Type B pancreatic cell (in vitro differentiated cells): ENCODE results near the gene CD55. TPM values are rescaled to one million over a fixed set of nuclear protein-coding genes. Genes with fewer than 3 reads are reported as not detected.

Experiments
- DNase-seq: peaks from one replicate; pipeline ENCODE4 v3.0.0; 2021; ENCODE audit warnings: mixed read lengths; ENCODE audit not compliant: unreplicated experiment; ENCODE audit errors: extremely low spot score
- H3K27ac Mint-ChIP-seq: 2 replicates; pipeline ENCODE4 v1.8.0; 2021; ENCODE audit warnings: mild to moderate bottlenecking, mixed read lengths
- H3K27me3 Mint-ChIP-seq: 2 replicates; pipeline ENCODE4 v1.8.0; 2021; ENCODE audit warnings: mixed read lengths
- H3K36me3 Mint-ChIP-seq: 2 replicates; pipeline ENCODE4 v1.8.0; 2021; ENCODE audit warnings: mixed read lengths
- H3K4me1 Mint-ChIP-seq: one replicate; pipeline ENCODE4 v1.8.0; 2021; ENCODE audit warnings: mixed read lengths; ENCODE audit not compliant: unreplicated experiment
- H3K4me3 Mint-ChIP-seq: 2 replicates; pipeline ENCODE4 v1.8.0; 2021; ENCODE audit warnings: mild to moderate bottlenecking, mixed read lengths
- H3K9me3 Mint-ChIP-seq: 2 replicates; pipeline ENCODE4 v1.8.0; 2021; ENCODE audit warnings: mixed read lengths
- total RNA-seq: library from RNA; stranded (reverse); gene quantifications from 2 replicates; pipeline ENCODE4 v1.2.1, GENCODE V29; 2021; ENCODE audit warnings: low replicate concordance
- TF ChIP-seq, protein P1 (sequence below): fragments of 200-600 bp; sonication (generic); conservative IDR thresholded peaks from 2 replicates; pipeline ENCODE4 v1.5.0; 2021; ENCODE audit warnings: antibody characterized with exemption, mild to moderate bottlenecking

CD55 gene
- total RNA-seq, 1 donor from 2014 or later = 60.0 TPM

DNA sequence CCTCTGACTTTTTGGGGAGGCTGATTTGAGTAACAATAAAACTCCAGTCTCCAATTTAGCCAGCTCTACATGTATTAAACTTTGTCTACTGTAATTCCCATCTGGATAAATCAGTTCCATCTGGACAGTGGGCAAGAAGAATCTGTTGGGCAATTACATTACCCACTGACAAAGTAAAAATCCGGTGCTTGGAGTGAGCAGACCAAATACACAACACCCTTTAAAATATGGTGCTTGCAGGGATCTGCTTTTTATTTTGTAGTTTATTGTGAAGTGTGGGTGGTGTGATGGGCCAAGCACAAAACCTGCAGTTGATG, 8.9 kb upstream of the CD55 start:
- H3K9me3 Mint-ChIP-seq = no peaks in the 10 kb centered on the region
- H3K4me3 Mint-ChIP-seq = no peak overlapping the region
- H3K27ac Mint-ChIP-seq = no peak overlapping the region
- H3K36me3 Mint-ChIP-seq = no peaks in the 10 kb centered on the region
- no peak for DNase-seq
- TF ChIP-seq, protein P1, sequence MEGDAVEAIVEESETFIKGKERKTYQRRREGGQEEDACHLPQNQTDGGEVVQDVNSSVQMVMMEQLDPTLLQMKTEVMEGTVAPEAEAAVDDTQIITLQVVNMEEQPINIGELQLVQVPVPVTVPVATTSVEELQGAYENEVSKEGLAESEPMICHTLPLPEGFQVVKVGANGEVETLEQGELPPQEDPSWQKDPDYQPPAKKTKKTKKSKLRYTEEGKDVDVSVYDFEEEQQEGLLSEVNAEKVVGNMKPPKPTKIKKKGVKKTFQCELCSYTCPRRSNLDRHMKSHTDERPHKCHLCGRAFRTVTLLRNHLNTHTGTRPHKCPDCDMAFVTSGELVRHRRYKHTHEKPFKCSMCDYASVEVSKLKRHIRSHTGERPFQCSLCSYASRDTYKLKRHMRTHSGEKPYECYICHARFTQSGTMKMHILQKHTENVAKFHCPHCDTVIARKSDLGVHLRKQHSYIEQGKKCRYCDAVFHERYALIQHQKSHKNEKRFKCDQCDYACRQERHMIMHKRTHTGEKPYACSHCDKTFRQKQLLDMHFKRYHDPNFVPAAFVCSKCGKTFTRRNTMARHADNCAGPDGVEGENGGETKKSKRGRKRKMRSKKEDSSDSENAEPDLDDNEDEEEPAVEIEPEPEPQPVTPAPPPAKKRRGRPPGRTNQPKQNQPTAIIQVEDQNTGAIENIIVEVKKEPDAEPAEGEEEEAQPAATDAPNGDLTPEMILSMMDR = no peak
- no peaks in the 10 kb centered on the region for H3K27me3 Mint-ChIP-seq
- peaks cover 10% of the 10 kb centered on the region for H3K4me1 Mint-ChIP-seq

DNA sequence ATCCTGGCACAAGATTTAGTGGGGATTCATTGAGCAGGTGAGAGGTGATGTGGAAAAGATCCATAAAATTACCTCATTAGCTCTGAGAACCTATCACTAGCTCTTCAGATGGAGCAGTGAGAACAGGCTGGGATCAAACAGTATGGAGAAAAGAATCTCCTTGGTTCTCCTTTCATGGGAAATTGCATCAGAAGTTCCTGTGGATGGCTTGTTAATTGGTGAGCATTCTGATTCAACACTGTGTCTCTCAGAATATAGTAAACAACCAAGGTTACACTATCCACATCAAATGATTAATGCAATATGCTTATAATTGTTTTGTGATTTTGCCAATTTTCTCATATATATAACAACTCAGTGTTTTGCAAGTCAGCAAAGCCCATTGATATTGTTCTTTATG, 8.3 kb upstream of the CD55 start:
- Mint-ChIP-seq H3K36me3 (no peaks in the 10 kb centered on the region), H3K4me3 (no peak overlapping the region), H3K9me3 (no peaks in the 10 kb centered on the region), H3K27ac (no peak overlapping the region), H3K27me3 (no peaks in the 10 kb centered on the region), H3K4me1 (peaks cover 10% of the 10 kb centered on the region)
- no peak for DNase-seq
- TF ChIP-seq, protein P1 = no peak

DNA sequence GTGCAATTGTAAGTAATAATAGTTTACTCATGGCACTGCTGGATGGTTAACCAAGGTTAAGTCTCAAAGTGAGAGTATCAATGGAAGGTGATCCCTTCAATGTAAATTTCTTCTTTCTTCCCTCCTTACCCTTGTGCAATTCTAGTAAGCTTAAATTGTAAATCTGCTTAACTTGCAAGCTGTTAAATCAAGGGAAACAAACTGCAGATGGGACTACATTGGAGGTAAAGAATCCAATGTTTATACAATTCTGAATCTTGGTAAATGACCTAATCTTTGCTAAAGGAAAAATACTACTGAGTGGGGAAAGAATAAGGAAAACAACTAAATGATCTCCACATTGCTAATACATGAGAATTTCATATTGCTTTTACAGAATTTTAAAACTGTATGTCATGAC, 6.7 kb upstream of the CD55 start:
- TF ChIP-seq, protein P1 = no peak

DNA sequence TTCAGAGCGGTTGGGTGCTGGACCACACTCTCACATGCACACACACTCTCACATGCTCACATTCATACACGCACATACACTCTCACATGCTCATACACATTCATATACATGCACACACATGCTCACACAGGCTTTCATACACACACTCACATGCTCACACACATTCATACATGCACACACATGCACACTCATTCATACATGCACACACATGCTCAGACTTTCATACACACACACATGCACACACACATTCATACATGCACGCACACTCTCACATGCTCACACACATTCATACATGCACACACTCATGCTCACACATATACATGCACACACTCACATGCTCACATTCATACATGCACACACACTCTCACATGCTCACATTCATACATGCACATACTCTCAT, 6.0 kb upstream of the CD55 start:
- Mint-ChIP-seq H3K27ac (peak overlapping the region; percentile 100), H3K9me3 (no peaks in the 10 kb centered on the region), H3K4me1 (no peaks in the 10 kb centered on the region), H3K4me3 (peak overlapping the region; percentile 62), H3K27me3 (peaks cover 4% of the 10 kb centered on the region), H3K36me3 (no peaks in the 10 kb centered on the region)
- TF ChIP-seq, protein P1 = no peak
- no peak for DNase-seq

More for the DNA sequence above, 6.7 kb upstream of the CD55 start:
- H3K36me3 Mint-ChIP-seq = no peaks in the 10 kb centered on the region
- no peak for DNase-seq
- H3K27me3 Mint-ChIP-seq = no peaks in the 10 kb centered on the region
- H3K27ac Mint-ChIP-seq = no peak overlapping the region
- no peak overlapping the region for H3K4me3 Mint-ChIP-seq
- peaks cover 5% of the 10 kb centered on the region for H3K4me1 Mint-ChIP-seq
- H3K9me3 Mint-ChIP-seq = no peaks in the 10 kb centered on the region

DNA sequence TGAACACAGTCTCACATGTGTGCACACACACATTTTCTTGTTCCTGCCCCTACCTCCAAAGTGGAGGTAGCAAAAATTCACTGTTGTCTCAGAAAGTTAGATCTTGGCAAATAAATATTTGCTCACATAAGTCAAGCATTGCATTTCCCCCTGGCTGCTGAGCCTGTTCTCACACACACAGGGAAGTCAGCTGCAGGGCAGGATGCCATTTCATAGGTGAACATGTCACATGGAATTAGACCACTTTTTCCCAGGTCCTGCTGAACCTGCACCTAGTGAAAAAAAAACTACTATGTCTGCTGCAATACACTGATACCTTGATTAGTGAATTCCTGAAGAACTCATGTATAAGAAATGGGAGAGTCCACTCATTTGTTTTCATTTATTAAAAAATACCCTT, 5.3 kb upstream of the CD55 start:
- TF ChIP-seq, protein P1 = no peak
- H3K4me3 Mint-ChIP-seq = peak overlapping the region; percentile 62
- peaks cover 8% of the 10 kb centered on the region for H3K27me3 Mint-ChIP-seq
- no peaks in the 10 kb centered on the region for H3K9me3 Mint-ChIP-seq
- peaks cover 3% of the 10 kb centered on the region for H3K4me1 Mint-ChIP-seq
- DNase-seq = no peak
- no peaks in the 10 kb centered on the region for H3K36me3 Mint-ChIP-seq
- peak overlapping the region; percentile 100 for H3K27ac Mint-ChIP-seq
